NCI-H748 treated with DMSO at 0.1 percent for 48 hours (cell line): ENCODE results near the gene TOMM40.

Experiments used
- DNase-seq: peaks from one replicate; lab custom pipeline; 2025; lab: John Stamatoyannopoulos, UW

TOMM40 gene

GRCh38 chr19:44927746-44928145 lies 36.7 kb downstream of the TOMM40 start:
- DNase-seq, result no peak

DNA sequence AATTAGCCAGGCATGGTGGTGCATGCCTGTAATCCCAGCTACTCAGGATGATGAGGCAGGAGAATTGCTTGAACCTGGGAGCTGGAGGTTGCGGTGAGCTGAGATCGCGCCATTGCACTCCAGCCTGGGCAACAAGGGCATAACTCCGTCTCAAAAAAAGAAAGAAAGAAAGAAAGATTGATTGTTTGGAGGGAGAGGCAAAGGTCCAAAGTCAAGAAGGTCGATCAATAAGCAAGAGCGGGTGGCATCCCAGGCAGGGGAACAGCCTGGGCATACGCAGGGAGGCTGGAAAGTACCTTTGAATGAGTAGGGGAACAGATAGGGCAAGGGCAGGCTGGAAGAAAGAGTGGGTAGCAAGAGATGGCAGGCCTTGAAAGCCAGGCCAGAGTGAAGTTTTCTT lies 39.0 kb downstream of the TOMM40 start:
- DNase-seq, result no peak

DNA sequence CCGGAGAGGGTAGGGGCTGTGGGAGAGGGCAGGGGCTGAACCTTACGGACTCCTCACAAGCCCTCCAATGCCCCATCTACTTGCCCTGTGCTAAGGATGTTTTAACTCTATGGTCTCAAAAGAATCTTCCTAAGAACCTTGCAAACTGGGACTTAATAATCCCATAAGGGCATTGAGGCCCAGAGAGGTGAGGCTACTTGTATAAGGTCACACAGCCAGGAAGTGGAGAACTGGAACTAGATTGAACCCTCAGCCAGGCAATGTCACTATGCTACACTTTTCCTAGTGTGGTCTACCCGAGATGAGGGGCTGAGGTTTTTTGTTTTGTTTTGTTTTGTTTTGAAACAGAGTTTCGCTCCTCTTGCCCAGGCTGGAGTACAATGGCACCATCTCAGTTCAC lies 40.5 kb downstream of the TOMM40 start:
- no peak for DNase-seq

GRCh38 chr19:44939668-44940067 lies 48.6 kb downstream of the TOMM40 start:
- DNase-seq, result no peak

GRCh38 chr19:44942067-44942571 lies 51.1 kb downstream of the TOMM40 start, which contains the start of gene APOC4:
Gene APOC4, plus strand, starts transcription at chr19:44942237. Its CDS starts 41 bp downstream, at chr19:44942278.
- no peak for DNase-seq

DNA sequence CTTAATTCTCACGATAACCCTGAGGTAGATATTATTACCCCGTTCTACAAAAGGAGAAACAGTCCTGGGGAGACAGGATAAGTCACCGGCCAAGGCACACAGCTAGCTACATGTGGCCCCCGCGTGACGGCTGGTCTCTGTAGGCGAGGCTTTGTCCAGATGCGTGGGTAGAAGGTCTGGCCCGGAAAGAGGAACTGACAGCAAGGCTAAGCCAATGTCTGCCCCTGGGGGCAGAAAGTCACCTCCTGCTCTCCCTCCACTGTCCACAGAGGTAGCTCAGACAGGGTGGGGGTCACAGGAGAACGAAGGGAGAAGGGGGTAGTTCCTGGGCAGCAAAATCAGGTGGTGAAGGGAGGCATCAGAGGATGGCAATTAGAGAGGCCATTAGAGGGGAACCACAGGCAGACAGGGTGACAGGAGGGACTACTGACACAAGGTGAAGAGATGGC lies 52.8 kb downstream of the TOMM40 start:
- DNase-seq, result no peak

GRCh38 chr19:44947041-44947581 lies 56.1 kb downstream of the TOMM40 start:
- DNase-seq, result no peak

GRCh38 chr19:44948237-44948636 lies 57.2 kb downstream of the TOMM40 start:
- no peak for DNase-seq

GRCh38 chr19:44948763-44949374 lies 57.8 kb downstream of the TOMM40 start:
- DNase-seq, result no peak

- no peak for DNase-seq
Observed at GRCh38 chr19:44949550-44949949, 58.5 kb downstream of the TOMM40 start.

- peak; percentile 79 for DNase-seq
Observed at GRCh38 chr19:44951179-44952159, 60.4 kb downstream of the TOMM40 start.
